ENCODE data around the gene ENKUR.

ENKUR gene

DNA sequence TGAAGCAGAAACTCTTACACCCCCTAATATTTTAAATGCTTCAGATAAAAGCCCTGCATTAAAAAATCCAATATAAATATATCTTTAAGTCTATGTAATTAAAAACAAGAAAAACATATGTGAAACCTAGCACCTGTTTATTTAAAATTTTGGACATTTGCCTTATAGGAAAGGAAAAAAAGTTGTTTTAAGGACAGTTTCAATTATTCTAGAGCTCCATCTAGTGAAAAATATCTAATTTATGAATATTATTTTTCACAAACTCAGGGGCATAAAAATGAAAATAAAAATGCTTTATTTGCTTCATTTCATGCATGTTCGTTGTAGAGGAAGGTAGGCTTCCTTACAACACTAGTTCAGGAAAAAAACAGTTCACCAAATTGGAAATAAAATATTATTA, 26.1 kb downstream of the ENKUR start:
- Histone ChIP-seq H3K4me1 (ENCODE audit: control insufficient read depth, low read depth, low read length) (no peaks in the 10 kb centered on the region), H3K27me3 (ENCODE audit: control insufficient read depth, insufficient read depth, low read length) (no peaks in the 10 kb centered on the region), H3K9ac (ENCODE audit: low read length) (no peak overlapping the region), H3K27ac (ENCODE audit: low read length) (no peak overlapping the region), H3K9me3 (ENCODE audit: control insufficient read depth, low read depth, low read length) (no peaks in the 10 kb centered on the region), H3K36me3 (ENCODE audit: control insufficient read depth, low read depth, low read length) (no peaks in the 10 kb centered on the region), H3K4me3 (ENCODE audit: low read length) (no peak overlapping the region)

DNA sequence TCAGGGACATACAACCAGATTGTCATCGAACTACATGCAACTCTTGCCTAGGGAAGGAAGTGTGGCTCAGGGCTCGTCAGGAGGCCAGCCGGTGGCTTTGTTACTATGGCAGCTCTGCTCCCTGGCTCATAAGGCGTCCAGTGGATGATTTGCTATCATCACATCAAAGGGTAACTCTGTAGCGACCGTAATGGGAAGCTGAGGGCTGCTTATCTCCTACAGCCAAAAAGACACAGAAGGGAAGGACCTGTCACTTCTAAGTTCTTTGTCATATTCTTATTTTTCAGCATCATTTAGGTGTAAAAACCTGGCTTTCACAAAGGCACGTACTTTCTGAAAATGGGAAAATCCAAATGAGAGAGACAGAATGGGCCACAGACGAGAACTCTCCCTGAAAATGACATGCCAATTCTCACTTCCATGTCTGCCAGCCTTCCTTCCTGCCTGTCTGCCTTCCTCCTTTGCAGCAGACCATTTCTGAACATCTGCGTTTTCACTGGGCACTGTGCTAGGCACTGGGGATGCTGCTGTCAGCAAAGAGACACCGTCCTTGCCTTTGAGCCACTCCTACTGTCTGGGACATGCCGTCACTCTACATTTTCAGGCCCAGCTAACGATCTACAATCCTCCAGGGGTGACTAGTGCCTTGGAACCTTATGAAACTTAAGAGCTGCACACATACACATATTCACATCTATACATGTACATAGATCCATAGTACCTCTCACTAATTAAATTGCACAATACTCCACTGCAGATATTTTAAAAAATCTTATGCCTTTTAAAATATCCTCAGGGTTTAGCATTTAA, 26.9 kb downstream of the ENKUR start:
- no peak overlapping the region for H3K9ac ChIP-seq (ENCODE audit: low read length)
- H3K4me3 ChIP-seq (ENCODE audit: low read length): no peak overlapping the region
- no peaks in the 10 kb centered on the region for H3K9me3 ChIP-seq (ENCODE audit: control insufficient read depth, low read depth, low read length)
- H3K4me1 ChIP-seq (ENCODE audit: control insufficient read depth, low read depth, low read length): no peaks in the 10 kb centered on the region
- H3K36me3 ChIP-seq (ENCODE audit: control insufficient read depth, low read depth, low read length): no peaks in the 10 kb centered on the region
- no peak overlapping the region for H3K27ac ChIP-seq (ENCODE audit: low read length)
- no peaks in the 10 kb centered on the region for H3K27me3 ChIP-seq (ENCODE audit: control insufficient read depth, insufficient read depth, low read length)

DNA sequence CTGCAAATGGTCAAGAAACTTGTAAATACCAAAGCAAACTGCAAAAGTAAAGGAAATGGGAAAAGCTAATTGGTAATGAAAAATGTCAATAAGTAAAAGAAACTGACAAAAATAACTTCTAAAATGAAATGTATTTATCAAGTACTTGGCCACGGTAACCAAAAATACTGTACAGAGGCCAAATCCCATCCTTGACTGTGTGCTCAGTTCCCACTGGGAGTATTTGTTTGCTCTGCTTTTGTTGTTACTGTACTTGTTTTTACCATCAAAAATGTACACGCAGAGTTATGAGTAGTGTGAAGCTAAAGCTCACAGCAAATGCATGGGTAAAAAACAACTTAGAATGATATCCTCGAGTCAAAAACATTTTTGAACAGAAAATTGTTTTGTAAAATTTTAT, 31.1 kb downstream of the ENKUR start:
- Histone ChIP-seq H3K4me3 (ENCODE audit: low read length) (no peak overlapping the region), H3K9ac (ENCODE audit: low read length) (no peak overlapping the region)

DNA sequence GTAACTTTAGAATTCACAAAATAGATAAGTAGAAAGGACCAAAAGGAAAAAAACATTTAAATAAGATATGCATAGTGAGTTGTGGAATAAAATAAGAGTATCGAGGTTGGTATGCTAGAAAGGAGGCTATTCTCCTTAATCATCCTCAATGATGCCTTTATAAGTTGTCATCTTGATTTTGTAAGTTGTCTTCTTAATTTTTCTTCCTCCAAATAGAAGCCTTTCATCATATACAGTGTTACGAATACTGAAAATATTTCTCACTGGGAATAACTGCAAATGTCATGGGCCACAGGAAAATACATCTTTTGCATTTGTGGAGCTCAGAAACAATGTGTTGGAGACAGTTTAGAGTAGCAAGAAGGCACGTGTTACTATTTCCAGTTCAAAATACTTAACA, 32.0 kb downstream of the ENKUR start:
- H3K36me3 ChIP-seq (ENCODE audit: control insufficient read depth, low read depth, low read length): no peaks in the 10 kb centered on the region
- no peak overlapping the region for H3K4me3 ChIP-seq (ENCODE audit: low read length)

More for the DNA sequence above, 31.1 kb downstream of the ENKUR start:
- H3K27ac ChIP-seq (ENCODE audit: low read length): no peak overlapping the region
- no peaks in the 10 kb centered on the region for H3K4me1 ChIP-seq (ENCODE audit: control insufficient read depth, low read depth, low read length)
- no peaks in the 10 kb centered on the region for H3K9me3 ChIP-seq (ENCODE audit: control insufficient read depth, low read depth, low read length)
- no peaks in the 10 kb centered on the region for H3K36me3 ChIP-seq (ENCODE audit: control insufficient read depth, low read depth, low read length)
- no peaks in the 10 kb centered on the region for H3K27me3 ChIP-seq (ENCODE audit: control insufficient read depth, insufficient read depth, low read length)

DNA sequence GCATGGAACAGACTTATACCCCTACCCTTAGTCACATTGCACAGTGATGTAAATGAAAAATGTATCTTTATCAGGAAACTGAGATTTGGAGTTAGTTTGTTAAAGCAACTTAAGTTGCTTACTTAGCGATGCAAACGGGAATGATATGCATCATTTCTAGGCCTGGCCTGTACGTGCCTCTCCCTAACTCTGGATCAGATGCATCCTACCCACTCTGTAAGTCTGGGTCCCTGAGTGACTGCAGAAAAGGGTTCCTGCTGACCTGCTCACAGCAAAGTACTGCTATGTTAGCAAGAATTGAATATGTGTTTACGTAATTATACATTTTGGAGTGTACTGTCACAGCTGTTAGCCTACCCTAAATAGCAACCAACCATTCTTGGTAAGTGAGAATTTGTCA, 32.8 kb downstream of the ENKUR start:
- Histone ChIP-seq H3K9me3 (ENCODE audit: control insufficient read depth, low read depth, low read length) (no peaks in the 10 kb centered on the region), H3K4me1 (ENCODE audit: control insufficient read depth, low read depth, low read length) (no peaks in the 10 kb centered on the region), H3K36me3 (ENCODE audit: control insufficient read depth, low read depth, low read length) (no peaks in the 10 kb centered on the region), H3K27ac (ENCODE audit: low read length) (no peak overlapping the region), H3K4me3 (ENCODE audit: low read length) (no peak overlapping the region), H3K27me3 (ENCODE audit: control insufficient read depth, insufficient read depth, low read length) (no peaks in the 10 kb centered on the region), H3K9ac (ENCODE audit: low read length) (no peak overlapping the region)

More for the DNA sequence above, 32.0 kb downstream of the ENKUR start:
- Histone ChIP-seq H3K27me3 (ENCODE audit: control insufficient read depth, insufficient read depth, low read length) (no peaks in the 10 kb centered on the region), H3K9me3 (ENCODE audit: control insufficient read depth, low read depth, low read length) (no peaks in the 10 kb centered on the region), H3K4me1 (ENCODE audit: control insufficient read depth, low read depth, low read length) (no peaks in the 10 kb centered on the region), H3K27ac (ENCODE audit: low read length) (no peak overlapping the region), H3K9ac (ENCODE audit: low read length) (no peak overlapping the region)

DNA sequence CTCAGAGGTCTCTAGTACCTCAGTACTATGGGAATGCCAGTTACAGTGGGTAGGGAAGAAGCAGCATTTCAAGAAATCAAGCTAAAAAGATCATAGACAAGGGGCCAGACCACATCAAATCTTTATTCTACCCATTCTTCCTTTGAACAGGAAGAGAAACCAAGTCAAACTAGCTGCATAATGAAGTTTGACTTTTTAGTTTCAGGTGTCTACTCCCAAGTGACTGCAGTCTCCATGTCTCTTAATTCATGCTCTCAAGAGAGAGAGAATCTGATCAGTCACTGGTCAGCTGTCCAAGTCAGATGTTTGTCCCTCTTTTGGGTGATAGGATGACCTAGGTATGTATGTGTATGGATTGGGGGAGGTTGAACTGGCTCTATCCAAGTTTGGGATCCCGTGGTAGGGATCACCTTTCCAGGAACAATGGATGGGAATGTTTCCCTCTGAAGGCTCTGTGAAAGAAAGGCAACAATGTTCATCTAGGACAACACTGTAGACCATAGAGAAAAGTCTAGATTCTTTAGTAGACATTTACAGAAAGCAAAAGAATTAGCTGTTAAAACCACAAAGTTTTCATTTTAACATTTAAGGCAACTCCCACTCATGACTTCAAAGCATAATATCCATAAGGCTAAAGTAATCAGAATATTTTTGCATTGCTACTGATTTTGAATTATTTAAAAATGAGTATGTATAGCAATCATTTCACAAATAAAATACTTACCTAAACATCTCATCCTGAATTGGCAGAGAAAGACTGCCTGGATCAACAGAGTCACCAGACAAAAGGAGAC, 33.4 kb downstream of the ENKUR start:
- no peak overlapping the region for H3K9ac ChIP-seq (ENCODE audit: low read length)
- no peaks in the 10 kb centered on the region for H3K4me1 ChIP-seq (ENCODE audit: control insufficient read depth, low read depth, low read length)
- H3K27ac ChIP-seq (ENCODE audit: low read length): no peak overlapping the region
- H3K27me3 ChIP-seq (ENCODE audit: control insufficient read depth, insufficient read depth, low read length): no peaks in the 10 kb centered on the region
- no peak overlapping the region for H3K4me3 ChIP-seq (ENCODE audit: low read length)
- H3K36me3 ChIP-seq (ENCODE audit: control insufficient read depth, low read depth, low read length): no peaks in the 10 kb centered on the region
- no peaks in the 10 kb centered on the region for H3K9me3 ChIP-seq (ENCODE audit: control insufficient read depth, low read depth, low read length)

DNA sequence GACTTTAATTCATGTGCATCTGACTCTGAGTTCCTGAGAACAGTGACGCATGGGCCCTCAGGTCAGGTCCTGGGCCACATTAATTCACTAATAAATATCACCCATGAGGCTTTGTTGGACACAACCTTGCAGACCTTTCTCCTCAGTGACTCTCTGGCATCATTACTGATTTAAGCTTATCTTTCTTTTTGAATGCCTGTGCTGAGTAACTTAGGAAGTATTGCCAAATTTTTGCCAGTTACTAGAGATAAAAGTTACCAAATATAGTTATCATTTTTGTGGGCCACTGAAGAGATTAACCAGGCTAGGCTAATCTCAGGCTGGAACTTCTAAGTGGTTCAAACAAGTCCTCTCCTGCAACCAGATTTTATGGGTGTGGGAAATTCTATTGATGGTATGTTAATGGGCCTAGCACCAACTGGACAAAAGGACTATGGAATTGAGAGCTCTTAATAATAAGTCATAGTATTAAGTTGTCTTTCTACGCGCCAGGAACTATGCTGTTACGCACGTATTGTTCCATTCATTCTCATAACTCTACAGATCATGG, 34.7 kb downstream of the ENKUR start:
- Histone ChIP-seq H3K9me3 (ENCODE audit: control insufficient read depth, low read depth, low read length) (no peaks in the 10 kb centered on the region), H3K4me3 (ENCODE audit: low read length) (no peak overlapping the region), H3K9ac (ENCODE audit: low read length) (no peak overlapping the region), H3K27me3 (ENCODE audit: control insufficient read depth, insufficient read depth, low read length) (no peaks in the 10 kb centered on the region), H3K27ac (ENCODE audit: low read length) (no peak overlapping the region), H3K4me1 (ENCODE audit: control insufficient read depth, low read depth, low read length) (no peaks in the 10 kb centered on the region), H3K36me3 (ENCODE audit: control insufficient read depth, low read depth, low read length) (no peaks in the 10 kb centered on the region)

DNA sequence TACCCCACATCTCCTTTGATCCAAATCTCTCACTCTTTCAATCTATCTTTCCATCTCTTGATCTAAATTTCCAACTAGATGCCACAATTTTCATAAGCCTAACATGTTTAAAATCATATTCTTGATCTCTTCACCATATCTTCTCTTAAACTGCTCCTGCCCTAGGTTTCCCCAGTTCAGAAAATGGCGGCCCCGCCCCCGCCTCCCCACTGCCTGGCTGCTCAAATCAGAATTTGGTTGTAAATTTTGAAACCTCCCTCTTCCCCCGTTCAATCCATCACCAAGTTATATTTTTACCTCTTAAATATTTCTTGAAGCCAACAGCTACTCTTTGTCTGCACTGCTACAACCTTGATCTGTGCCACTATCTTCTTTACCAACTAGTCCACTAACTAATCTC, 36.3 kb downstream of the ENKUR start:
- H3K9ac ChIP-seq (ENCODE audit: low read length): no peak overlapping the region
- no peaks in the 10 kb centered on the region for H3K27me3 ChIP-seq (ENCODE audit: control insufficient read depth, insufficient read depth, low read length)
- no peaks in the 10 kb centered on the region for H3K4me1 ChIP-seq (ENCODE audit: control insufficient read depth, low read depth, low read length)
- H3K4me3 ChIP-seq (ENCODE audit: low read length): no peak overlapping the region
- no peaks in the 10 kb centered on the region for H3K9me3 ChIP-seq (ENCODE audit: control insufficient read depth, low read depth, low read length)
- H3K36me3 ChIP-seq (ENCODE audit: control insufficient read depth, low read depth, low read length): no peaks in the 10 kb centered on the region
- no peak overlapping the region for H3K27ac ChIP-seq (ENCODE audit: low read length)

DNA sequence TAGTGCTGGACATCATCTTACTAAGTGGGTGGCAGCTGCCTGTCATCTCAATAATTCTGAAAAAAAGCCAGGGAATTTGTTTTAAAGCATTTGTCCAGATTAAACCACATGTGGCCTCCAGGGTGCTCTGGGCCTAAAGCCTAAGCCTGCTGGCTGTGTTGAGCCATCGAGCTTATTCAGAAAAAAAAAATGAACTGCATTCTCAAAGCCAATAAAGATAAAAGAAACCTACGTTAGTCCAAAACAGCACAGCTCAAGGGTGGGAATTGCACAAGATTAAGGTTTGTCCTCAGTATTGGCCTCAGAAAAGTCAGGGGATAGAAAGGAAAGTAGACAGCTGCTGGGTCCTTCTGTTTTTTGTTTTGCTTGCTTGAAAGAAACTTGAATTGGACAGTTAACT, 41.0 kb downstream of the ENKUR start:
- Histone ChIP-seq H3K27me3 (ENCODE audit: control insufficient read depth, insufficient read depth, low read length) (no peaks in the 10 kb centered on the region), H3K4me1 (ENCODE audit: control insufficient read depth, low read depth, low read length) (no peaks in the 10 kb centered on the region), H3K9me3 (ENCODE audit: control insufficient read depth, low read depth, low read length) (no peaks in the 10 kb centered on the region), H3K27ac (ENCODE audit: low read length) (no peak overlapping the region), H3K9ac (ENCODE audit: low read length) (no peak overlapping the region), H3K36me3 (ENCODE audit: control insufficient read depth, low read depth, low read length) (no peaks in the 10 kb centered on the region), H3K4me3 (ENCODE audit: low read length) (no peak overlapping the region)

DNA sequence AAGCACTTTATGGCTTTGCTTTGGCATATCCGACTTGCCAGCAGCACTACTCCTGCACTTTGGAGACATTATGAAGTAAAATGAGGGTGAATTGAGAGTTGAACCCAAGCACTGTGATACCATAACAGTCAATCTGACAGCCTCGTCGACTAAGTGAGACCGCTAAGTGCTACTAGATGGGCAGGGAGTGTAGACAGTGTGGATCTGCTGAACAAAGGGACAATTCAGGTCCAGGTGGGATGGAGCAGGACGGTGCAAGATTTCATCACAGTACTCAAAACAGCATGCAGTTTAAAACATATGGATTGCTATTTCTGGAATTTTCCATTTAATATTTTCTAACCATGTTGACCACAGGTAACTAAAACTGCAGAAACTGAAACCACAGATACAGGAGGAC, 42.8 kb downstream of the ENKUR start:
- Histone ChIP-seq H3K9me3 (ENCODE audit: control insufficient read depth, low read depth, low read length) (no peaks in the 10 kb centered on the region), H3K4me3 (ENCODE audit: low read length) (no peak overlapping the region), H3K27me3 (ENCODE audit: control insufficient read depth, insufficient read depth, low read length) (no peaks in the 10 kb centered on the region), H3K36me3 (ENCODE audit: control insufficient read depth, low read depth, low read length) (no peaks in the 10 kb centered on the region), H3K27ac (ENCODE audit: low read length) (no peak overlapping the region), H3K4me1 (ENCODE audit: control insufficient read depth, low read depth, low read length) (no peaks in the 10 kb centered on the region), H3K9ac (ENCODE audit: low read length) (no peak overlapping the region)

DNA sequence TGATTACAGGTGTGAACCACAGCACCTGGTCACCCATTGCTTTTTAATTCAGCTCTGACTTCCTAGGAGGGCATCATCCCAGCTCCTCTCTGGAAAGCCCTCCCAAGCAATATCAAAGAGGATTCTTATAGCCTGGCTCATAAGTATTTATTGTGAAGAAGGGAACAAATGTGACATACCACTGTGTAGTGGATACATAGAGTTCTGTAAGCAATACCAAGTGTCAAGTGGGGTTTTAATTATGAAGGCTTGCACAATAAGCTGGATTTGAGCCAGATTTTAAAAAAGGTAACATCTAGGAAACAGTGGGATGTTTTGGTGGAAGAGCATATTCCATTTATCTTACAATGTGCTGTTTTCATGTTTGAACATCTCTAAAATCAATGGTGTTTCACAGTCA, 44.6 kb downstream of the ENKUR start:
- no peak overlapping the region for H3K27ac ChIP-seq (ENCODE audit: low read length)
- H3K4me3 ChIP-seq (ENCODE audit: low read length): no peak overlapping the region
- H3K36me3 ChIP-seq (ENCODE audit: control insufficient read depth, low read depth, low read length): no peaks in the 10 kb centered on the region
- H3K9ac ChIP-seq (ENCODE audit: low read length): no peak overlapping the region
- H3K4me1 ChIP-seq (ENCODE audit: control insufficient read depth, low read depth, low read length): no peaks in the 10 kb centered on the region
- no peaks in the 10 kb centered on the region for H3K9me3 ChIP-seq (ENCODE audit: control insufficient read depth, low read depth, low read length)
- no peaks in the 10 kb centered on the region for H3K27me3 ChIP-seq (ENCODE audit: control insufficient read depth, insufficient read depth, low read length)
